Fibroblast of lung (primary cell): ENCODE measurements around the gene S100A11. TPM values are rescaled to one million over a fixed set of nuclear protein-coding genes. Genes with fewer than 3 reads are reported as not detected.
"Not testable (repeated sequence)": the region's sequence is repeated elsewhere in the genome, so short reads cannot be mapped to it uniquely, and the experiment has no call there.

Source experiments
- DNase-seq, 2 donors: peaks; one replicate each; pipeline versions ENCODE4 v3.0.0 to v3.0.0-alpha.2; 2010; ENCODE audit warnings: low read depth in 2 of 2
- H2AFZ ChIP-seq: 2 replicates; pipeline ENCODE4 v1.5.1; 2012; ENCODE audit warnings: low read length, control low read depth, inconsistent platforms
- H3K27ac ChIP-seq: 2 replicates; pipeline ENCODE4 v1.5.1; 2011; ENCODE audit warnings: low read length, control low read depth; ENCODE audit not compliant: insufficient read depth
- H3K27me3 ChIP-seq: 2 replicates; pipeline ENCODE4 v1.5.1; 2011; ENCODE audit warnings: mild to moderate bottlenecking, low read length; ENCODE audit not compliant: control insufficient read depth, insufficient read depth
- H3K36me3 ChIP-seq: 2 replicates; pipeline ENCODE4 v1.5.1; 2011; ENCODE audit warnings: low read length; ENCODE audit not compliant: control insufficient read depth, insufficient read depth
- H3K4me1 ChIP-seq: 2 replicates; pipeline ENCODE4 v1.5.1; 2011; ENCODE audit warnings: low read length; ENCODE audit not compliant: control insufficient read depth, insufficient read depth; ENCODE audit errors: extremely low read depth
- H3K4me2 ChIP-seq: 2 replicates; pipeline ENCODE4 v1.5.1; 2011; ENCODE audit warnings: low read length, control low read depth; ENCODE audit not compliant: insufficient read depth; ENCODE audit errors: extremely low read depth
- H3K4me3 ChIP-seq, 4 experiments: fragments of 200-600 bp in 1 of 4; sonication (generic) in 1 of 4; replicated peaks in 1 of 4; 2 replicates each; pipeline ENCODE4 v1.5.1; 2011 to 2016; ENCODE audit warnings: low read length in 4 of 4, low read depth in 3 of 4, mild to moderate bottlenecking in 3 of 4, control low read depth in 2 of 4, inconsistent platforms in 1 of 4, mixed read lengths in 1 of 4; ENCODE audit not compliant: insufficient read depth in 1 of 4; ENCODE audit errors: control extremely low read depth in 1 of 4
- H3K79me2 ChIP-seq: 2 replicates; pipeline ENCODE4 v1.5.1; 2012; ENCODE audit warnings: mild to moderate bottlenecking, low read length, inconsistent platforms; ENCODE audit not compliant: control insufficient read depth, insufficient read depth
- H3K9ac ChIP-seq: 2 replicates; pipeline ENCODE4 v1.5.1; 2011; ENCODE audit warnings: mild to moderate bottlenecking, low read length, control low read depth; ENCODE audit not compliant: insufficient read depth
- H3K9me3 ChIP-seq: 2 replicates; pipeline ENCODE4 v1.5.1; 2012; ENCODE audit warnings: low read depth, low read length; ENCODE audit not compliant: control insufficient read depth, insufficient read depth
- H4K20me1 ChIP-seq: 2 replicates; pipeline ENCODE4 v1.5.1; 2011; ENCODE audit warnings: low read length; ENCODE audit not compliant: control insufficient read depth, insufficient read depth; ENCODE audit errors: extremely low read depth
- CTCF ChIP-seq, 2 donors: IDR thresholded peaks in 1 of 2; conservative IDR thresholded peaks in 1 of 2; 1 replicate in 1 of 2; 2 replicates in 1 of 2; pipeline ENCODE4 v1.5.1; 2011 to 2012; ENCODE audit warnings: low read length in 2 of 2, control low read depth in 1 of 2, inconsistent platforms in 1 of 2, low read depth in 1 of 2, mild to moderate bottlenecking in 1 of 2
- EZH2 ChIP-seq: IDR thresholded peaks from 2 replicates; pipeline ENCODE4 v1.5.1; 2012; ENCODE audit warnings: low read length, control low read depth, mild to moderate bottlenecking; ENCODE audit errors: missing control alignments
- polyA minus RNA-seq: library from RNA; depleted of rRNA, polyadenylated mRNA; stranded (reverse); fragments of >200 nt; gene quantifications from 2 replicates; pipeline ENCODE4 v1.2.3, GENCODE V29; 2011; ENCODE audit warnings: low replicate concordance
- polyA plus RNA-seq, 2 donors: library from polyadenylated mRNA; depleted of rRNA in 1 of 2; stranded (reverse) in 1 of 2; unstranded in 1 of 2; fragments of >200 nt; gene quantifications; 2 replicates each; pipeline ENCODE4 v1.2.1, GENCODE V29; 2011 to 2012; ENCODE audit warnings: missing spikeins in 1 of 2
- total RNA-seq: library from RNA; depleted of rRNA; stranded (reverse); fragments of >200 nt; gene quantifications from 2 replicates; pipeline ENCODE4 v1.2.1, GENCODE V29; 2014

Gene S100A11
- 21.3 and 55.8 TPM in 2 replicates for total RNA-seq
- 1,144 and 1,638 TPM in 2 replicates for polyA plus RNA-seq
- polyA plus RNA-seq (2012) = 1,472 and 1,736 TPM in 2 replicates
- 1,039 and 1,175 TPM in 2 replicates for polyA minus RNA-seq

GRCh38 chr1:152036267-152037216 lies at the start of gene S100A11:
Gene S100A11 (minus strand): TSS chr1:152037004. CDS start chr1:152036915, 89 bp downstream.
- Histone ChIP-seq H3K27me3 (peaks cover 8% of the 10 kb centered on the region), H3K4me3 (peak within 1 kb of the TSS; percentile 68 to 95 (median 88)), H2AFZ (peak within 1 kb of the TSS; percentile 42), H3K4me1 (peaks cover 5% of the 10 kb centered on the region), H3K36me3 (peaks cover 9% of the 10 kb centered on the region), H3K9me3 (no peaks in the 10 kb centered on the region), H3K27ac (peak within 1 kb of the TSS; percentile 90), H4K20me1 (peaks cover 2% of the 10 kb centered on the region), H3K4me2 (peak within 1 kb of the TSS; percentile 96), H3K9ac (peak within 1 kb of the TSS; percentile 88), H3K79me2 (peaks cover 36% of the 10 kb centered on the region)
- peak; percentile 82 to 87 for DNase-seq
- no peak for TF ChIP-seq CTCF (conservative IDR thresholded peaks at IDR 0.05 in 1 of 2, IDR thresholded peaks at IDR 0.05 in 1 of 2; ENCODE audit: low read depth in 1 of 2, low read length in 2 of 2)
- no peak for TF ChIP-seq EZH2

- Histone ChIP-seq H2AFZ (no peak overlapping the region), H4K20me1 (no peaks in the 10 kb centered on the region), H3K4me2 (no peak overlapping the region), H3K4me1 (no peaks in the 10 kb centered on the region), H3K4me3 (no peak overlapping the region), H3K27me3 (peaks cover 3% of the 10 kb centered on the region), H3K9me3 (no peaks in the 10 kb centered on the region), H3K9ac (no peak overlapping the region), H3K27ac (no peak overlapping the region), H3K79me2 (no peaks in the 10 kb centered on the region), H3K36me3 (no peaks in the 10 kb centered on the region)
- DNase-seq = no peak
- no peak for TF ChIP-seq CTCF (conservative IDR thresholded peaks at IDR 0.05 in 1 of 2, IDR thresholded peaks at IDR 0.05 in 1 of 2; ENCODE audit: low read depth in 1 of 2, low read length in 2 of 2)
- no peak for TF ChIP-seq EZH2
Measured at GRCh38 chr1:152084853-152085252, 48.0 kb upstream of the S100A11 start.

- H3K79me2 ChIP-seq, H3K4me2 ChIP-seq, H3K9me3 ChIP-seq, H3K36me3 ChIP-seq, H4K20me1 ChIP-seq, H2AFZ ChIP-seq, H3K4me3 ChIP-seq, H3K9ac ChIP-seq, H3K27ac ChIP-seq, H3K4me1 ChIP-seq, H3K27me3 ChIP-seq, DNase-seq: not testable (repeated sequence)
Measured at GRCh38 chr1:152081026-152081425, 44.2 kb upstream of the S100A11 start.

GRCh38 chr1:152080494-152080893 lies 43.7 kb upstream of the S100A11 start:
- DNase-seq, H3K9me3 ChIP-seq, H3K4me2 ChIP-seq, H3K4me3 ChIP-seq, H3K9ac ChIP-seq, H3K27me3 ChIP-seq, H3K79me2 ChIP-seq, H3K36me3 ChIP-seq, H3K4me1 ChIP-seq, H2AFZ ChIP-seq, H4K20me1 ChIP-seq, H3K27ac ChIP-seq: not testable (repeated sequence)
